Jurkat, Clone E6-1 (cell line): ENCODE measurements around the gene COL8A2.
A peak's percentile ranks its signal among the peaks of the same experiment; 100 is the strongest.

Experiments used
- DNase-seq: peaks from one replicate; pipeline ENCODE4 v3.0.0-alpha.2; 2011; ENCODE audit warnings: low read depth, low spot score
- H3K4me3 ChIP-seq: 2 replicates; pipeline ENCODE4 v1.5.1; 2011; ENCODE audit warnings: mild to moderate bottlenecking, low read length, control low read depth, moderate library complexity

COL8A2 gene

GRCh38 chr1:36122062-36123030, 2.7 kb downstream of the COL8A2 start:
- DNase-seq, result no peak
- no peak overlapping the region for H3K4me3 ChIP-seq

- DNase-seq, result no peak
- H3K4me3 ChIP-seq, result no peak overlapping the region
These were observed 5.6 kb downstream of the COL8A2 start for GRCh38 chr1:36119456-36119855.

- H3K4me3 ChIP-seq, result no peak overlapping the region
- no peak for DNase-seq
These were observed 6.4 kb downstream of the COL8A2 start for GRCh38 chr1:36118447-36119204.

- no peak overlapping the region for H3K4me3 ChIP-seq
- DNase-seq, result no peak
These were observed 8.1 kb downstream of the COL8A2 start for GRCh38 chr1:36116901-36117300.

GRCh38 chr1:36115931-36116330, 9.1 kb downstream of the COL8A2 start:
- no peak for DNase-seq
- no peak overlapping the region for H3K4me3 ChIP-seq

GRCh38 chr1:36115200-36115669, 9.8 kb downstream of the COL8A2 start:
- no peak overlapping the region for H3K4me3 ChIP-seq
- no peak for DNase-seq

- DNase-seq, result no peak
- H3K4me3 ChIP-seq, result no peak overlapping the region
These were observed 10.7 kb downstream of the COL8A2 start for GRCh38 chr1:36114371-36114770.

- no peak for DNase-seq
- no peak overlapping the region for H3K4me3 ChIP-seq
These were observed 12.2 kb downstream of the COL8A2 start for GRCh38 chr1:36112823-36113222.

- no peak for DNase-seq
- no peak overlapping the region for H3K4me3 ChIP-seq
These were observed 13.9 kb downstream of the COL8A2 start for GRCh38 chr1:36111151-36111550.

GRCh38 chr1:36109041-36109679, 15.9 kb downstream of the COL8A2 start:
- H3K4me3 ChIP-seq, result no peak overlapping the region
- no peak for DNase-seq

GRCh38 chr1:36108314-36108713, 16.7 kb downstream of the COL8A2 start:
- DNase-seq, result no peak

GRCh38 chr1:36107394-36107793, 17.6 kb downstream of the COL8A2 start:
- no peak overlapping the region for H3K4me3 ChIP-seq
- DNase-seq, result no peak

More at GRCh38 chr1:36108314-36108713, 16.7 kb downstream of the COL8A2 start:
- H3K4me3 ChIP-seq, result no peak overlapping the region

GRCh38 chr1:36106269-36106668, 18.8 kb downstream of the COL8A2 start:
- no peak overlapping the region for H3K4me3 ChIP-seq
- DNase-seq, result no peak

- no peak for DNase-seq
- H3K4me3 ChIP-seq, result no peak overlapping the region
These were observed 23.5 kb downstream of the COL8A2 start for GRCh38 chr1:36101546-36101945.

- no peak overlapping the region for H3K4me3 ChIP-seq
These were observed 24.6 kb downstream of the COL8A2 start for GRCh38 chr1:36100376-36100775.

GRCh38 chr1:36099681-36100341, 25.2 kb downstream of the COL8A2 start:
- no peak overlapping the region for H3K4me3 ChIP-seq
- DNase-seq, result peak; percentile 49

More at GRCh38 chr1:36100376-36100775, 24.6 kb downstream of the COL8A2 start:
- DNase-seq, result no peak

GRCh38 chr1:36098650-36099365, 26.2 kb downstream of the COL8A2 start:
- H3K4me3 ChIP-seq, result no peak overlapping the region
- no peak for DNase-seq
